Measurements from ENCODE around the gene FBN2.
A peak's percentile ranks its signal among the peaks of the same experiment; 100 is the strongest.

The FBN2 gene

DNA sequence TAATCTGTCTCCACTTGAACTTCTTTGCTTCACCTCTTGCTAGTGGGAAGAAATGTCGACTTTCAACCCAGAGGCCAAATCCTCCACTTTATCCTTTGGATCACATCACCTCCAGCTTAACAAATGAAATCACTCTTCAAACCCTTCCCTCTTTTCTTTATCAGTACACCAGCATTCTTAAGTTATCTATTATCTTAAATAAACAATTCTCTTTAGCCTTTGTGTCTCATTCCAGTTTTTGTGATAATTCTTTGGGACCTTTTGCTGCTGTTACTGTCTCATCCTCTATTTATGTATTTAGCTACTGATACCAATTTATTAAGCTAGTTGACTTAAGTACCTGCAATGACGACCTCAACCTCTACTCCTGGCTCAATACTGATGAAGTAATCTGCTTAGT is 28.1 kb upstream of the FBN2 start:
- H2BK5ac ChIP-seq (ENCODE audit: low read depth, low read length, poor library complexity), result no peak overlapping the region
- H3K9ac ChIP-seq (ENCODE audit: low read length), result no peak overlapping the region
- H3K79me2 ChIP-seq (ENCODE audit: control insufficient read depth, insufficient read depth, low read length, poor library complexity), result no peaks in the 10 kb centered on the region
- no peak overlapping the region for H3K27ac ChIP-seq (ENCODE audit: low read depth, low read length)
- no peak overlapping the region for H4K8ac ChIP-seq (ENCODE audit: low read depth, low read length)
- H3K36me3 ChIP-seq (ENCODE audit: control insufficient read depth in 1 of 2, insufficient read depth in 2 of 2, low read length in 2 of 2), result no peaks in the 10 kb centered on the region
- peak in 1 of 2 donors; percentile 78 for DNase-seq
- H2AK5ac ChIP-seq (ENCODE audit: low read length), result no peak overlapping the region
- H3K18ac ChIP-seq (ENCODE audit: low read length), result no peak overlapping the region
- H3K4me3 ChIP-seq (ENCODE audit: low read depth, low read length), result no peak overlapping the region
- no peaks in the 10 kb centered on the region for H3K9me3 ChIP-seq (ENCODE audit: insufficient read depth, low read depth, low read length)
- no peak overlapping the region for H2BK12ac ChIP-seq (ENCODE audit: low read length)
- WGBS (ENCODE audit: extremely low coverage, insufficient coverage, insufficient read length), result no CpG with 5 or more reads among the region's 2 CpGs
- H3K14ac ChIP-seq (ENCODE audit: low read length), result no peak overlapping the region
- H3K4me2 ChIP-seq (ENCODE audit: low read length), result no peak overlapping the region
- H3K4ac ChIP-seq (ENCODE audit: low read depth, low read length), result no peak overlapping the region
- no peak overlapping the region for H3K23ac ChIP-seq (ENCODE audit: low read length)
- no peak overlapping the region for H2BK120ac ChIP-seq (ENCODE audit: insufficient read depth, low read length, poor library complexity)
- no peaks in the 10 kb centered on the region for H3K4me1 ChIP-seq (ENCODE audit: control insufficient read depth in 1 of 2, insufficient read depth in 2 of 2, low read length in 2 of 2)
- no peak overlapping the region for H4K12ac ChIP-seq (ENCODE audit: low read depth, low read length)
- H4K91ac ChIP-seq (ENCODE audit: low read depth, low read length), result no peak overlapping the region
- no peaks in the 10 kb centered on the region for H3K79me1 ChIP-seq (ENCODE audit: low read length)
- no peak overlapping the region for H2AFZ ChIP-seq (ENCODE audit: insufficient read depth, low read length, poor library complexity)
- no peaks in the 10 kb centered on the region for H3K27me3 ChIP-seq (ENCODE audit: insufficient read depth, low read length)

GRCh38 chr5:128559300-128560297 is 21.6 kb upstream of the FBN2 start:
- no peak overlapping the region for H4K8ac ChIP-seq (ENCODE audit: low read depth, low read length)
- no peaks in the 10 kb centered on the region for H3K4me1 ChIP-seq (ENCODE audit: control insufficient read depth in 1 of 2, insufficient read depth in 2 of 2, low read length in 2 of 2)
- H3K27ac ChIP-seq (ENCODE audit: low read depth, low read length), result no peak overlapping the region
- H3K4me2 ChIP-seq (ENCODE audit: low read length), result no peak overlapping the region
- no peaks in the 10 kb centered on the region for H3K27me3 ChIP-seq (ENCODE audit: insufficient read depth, low read length)
- no peaks in the 10 kb centered on the region for H3K36me3 ChIP-seq (ENCODE audit: control insufficient read depth in 1 of 2, insufficient read depth in 2 of 2, low read length in 2 of 2)
- peak overlapping the region; percentile 22 for H2BK120ac ChIP-seq (ENCODE audit: insufficient read depth, low read length, poor library complexity)
- no peak overlapping the region for H2AK5ac ChIP-seq (ENCODE audit: low read length)
- H3K18ac ChIP-seq (ENCODE audit: low read length), result no peak overlapping the region
- H3K23ac ChIP-seq (ENCODE audit: low read length), result no peak overlapping the region
- H2BK5ac ChIP-seq (ENCODE audit: low read depth, low read length, poor library complexity), result no peak overlapping the region
- WGBS (ENCODE audit: extremely low coverage, insufficient coverage, insufficient read length), result no CpG with 5 or more reads among the region's 13 CpGs
- H3K4me3 ChIP-seq (ENCODE audit: low read depth, low read length), result no peak overlapping the region
- H2AFZ ChIP-seq (ENCODE audit: insufficient read depth, low read length, poor library complexity), result no peak overlapping the region
- no peak overlapping the region for H3K14ac ChIP-seq (ENCODE audit: low read length)
- no peaks in the 10 kb centered on the region for H3K9me3 ChIP-seq (ENCODE audit: insufficient read depth, low read depth, low read length)
- no peak overlapping the region for H3K4ac ChIP-seq (ENCODE audit: low read depth, low read length)
- no peak overlapping the region for H4K91ac ChIP-seq (ENCODE audit: low read depth, low read length)
- no peak overlapping the region for H4K12ac ChIP-seq (ENCODE audit: low read depth, low read length)
- DNase-seq, result peak; percentile 44 to 85
- no peak overlapping the region for H3K9ac ChIP-seq (ENCODE audit: low read length)
- no peak overlapping the region for H2BK12ac ChIP-seq (ENCODE audit: low read length)
- no peaks in the 10 kb centered on the region for H3K79me2 ChIP-seq (ENCODE audit: control insufficient read depth, insufficient read depth, low read length, poor library complexity)
- H3K79me1 ChIP-seq (ENCODE audit: low read length), result no peaks in the 10 kb centered on the region

DNA sequence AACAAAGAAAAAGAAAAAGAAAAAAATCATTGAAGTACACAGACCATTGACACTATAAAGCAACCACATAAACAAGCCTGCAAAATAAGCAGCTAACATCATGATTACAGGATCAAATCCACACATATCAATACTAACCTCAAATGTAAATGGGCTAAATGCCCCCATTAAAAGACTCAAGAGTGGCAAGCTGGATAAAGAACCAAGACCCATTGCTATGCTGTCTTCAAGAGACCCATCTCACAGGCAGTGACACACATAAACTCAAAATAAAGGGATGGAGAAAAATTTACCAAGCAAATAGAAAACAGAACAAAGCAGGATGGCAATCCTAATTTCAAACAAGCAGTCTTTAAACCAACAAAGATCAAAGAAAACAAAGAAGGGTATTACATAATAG is 15.7 kb upstream of the FBN2 start:
- no peak overlapping the region for H2BK5ac ChIP-seq (ENCODE audit: low read depth, low read length, poor library complexity)
- H3K9ac ChIP-seq (ENCODE audit: low read length), result no peak overlapping the region
- H4K12ac ChIP-seq (ENCODE audit: low read depth, low read length), result no peak overlapping the region
- H3K23ac ChIP-seq (ENCODE audit: low read length), result no peak overlapping the region
- H3K27me3 ChIP-seq (ENCODE audit: insufficient read depth, low read length), result no peaks in the 10 kb centered on the region
- H3K27ac ChIP-seq (ENCODE audit: low read depth, low read length), result no peak overlapping the region
- H3K4me2 ChIP-seq (ENCODE audit: low read length), result no peak overlapping the region
- no peak overlapping the region for H4K91ac ChIP-seq (ENCODE audit: low read depth, low read length)
- no peak overlapping the region for H2BK120ac ChIP-seq (ENCODE audit: insufficient read depth, low read length, poor library complexity)
- no peak overlapping the region for H3K14ac ChIP-seq (ENCODE audit: low read length)
- H3K36me3 ChIP-seq (ENCODE audit: control insufficient read depth in 1 of 2, insufficient read depth in 2 of 2, low read length in 2 of 2), result no peaks in the 10 kb centered on the region
- H3K18ac ChIP-seq (ENCODE audit: low read length), result no peak overlapping the region
- H2AFZ ChIP-seq (ENCODE audit: insufficient read depth, low read length, poor library complexity), result no peak overlapping the region
- no peak overlapping the region for H3K4me3 ChIP-seq (ENCODE audit: low read depth, low read length)
- no peaks in the 10 kb centered on the region for H3K79me2 ChIP-seq (ENCODE audit: control insufficient read depth, insufficient read depth, low read length, poor library complexity)
- H3K4ac ChIP-seq (ENCODE audit: low read depth, low read length), result no peak overlapping the region
- DNase-seq, result no peak
- H3K4me1 ChIP-seq (ENCODE audit: control insufficient read depth in 1 of 2, insufficient read depth in 2 of 2, low read length in 2 of 2), result no peaks in the 10 kb centered on the region
- peaks cover 3% of the 10 kb centered on the region for H3K9me3 ChIP-seq (ENCODE audit: insufficient read depth, low read depth, low read length)
- no peak overlapping the region for H2AK5ac ChIP-seq (ENCODE audit: low read length)
- H3K79me1 ChIP-seq (ENCODE audit: low read length), result no peaks in the 10 kb centered on the region
- no peak overlapping the region for H2BK12ac ChIP-seq (ENCODE audit: low read length)
- H4K8ac ChIP-seq (ENCODE audit: low read depth, low read length), result no peak overlapping the region

DNA sequence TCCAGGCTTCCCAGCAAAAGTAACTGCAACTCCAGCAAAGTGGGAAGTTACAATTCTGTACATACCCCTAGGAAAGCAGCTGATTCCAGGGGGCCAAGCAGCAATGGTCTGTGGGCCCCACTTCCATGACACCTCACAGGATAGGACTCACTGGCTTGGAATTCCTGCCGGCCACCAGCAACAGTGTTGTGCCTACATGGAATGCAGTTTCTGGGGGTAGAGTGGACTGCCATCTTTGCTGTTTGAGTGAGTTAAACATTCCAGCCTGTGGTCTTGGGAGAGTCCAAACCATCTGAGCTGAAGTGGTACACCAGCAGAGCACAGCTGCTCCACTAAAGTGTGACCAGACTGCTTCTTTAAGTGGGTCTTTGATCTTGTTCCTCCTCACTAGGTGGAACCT is 13.4 kb upstream of the FBN2 start:
- no peak overlapping the region for H3K4me3 ChIP-seq (ENCODE audit: low read depth, low read length)

More for the DNA sequence above, 13.4 kb upstream of the FBN2 start:
- Histone ChIP-seq H3K14ac (ENCODE audit: low read length) (no peak overlapping the region), H2BK5ac (ENCODE audit: low read depth, low read length, poor library complexity) (no peak overlapping the region), H3K27me3 (ENCODE audit: insufficient read depth, low read length) (no peaks in the 10 kb centered on the region), H3K23ac (ENCODE audit: low read length) (no peak overlapping the region), H3K4ac (ENCODE audit: low read depth, low read length) (no peak overlapping the region), H2AFZ (ENCODE audit: insufficient read depth, low read length, poor library complexity) (no peak overlapping the region), H3K4me1 (ENCODE audit: control insufficient read depth in 1 of 2, insufficient read depth in 2 of 2, low read length in 2 of 2) (peaks cover 6 to 7% of the 10 kb centered on the region in 2 experiments), H2AK5ac (ENCODE audit: low read length) (no peak overlapping the region), H3K9ac (ENCODE audit: low read length) (no peak overlapping the region), H3K79me1 (ENCODE audit: low read length) (no peaks in the 10 kb centered on the region), H2BK120ac (ENCODE audit: insufficient read depth, low read length, poor library complexity) (no peak overlapping the region), H3K79me2 (ENCODE audit: control insufficient read depth, insufficient read depth, low read length, poor library complexity) (no peaks in the 10 kb centered on the region), H2BK12ac (ENCODE audit: low read length) (no peak overlapping the region), H4K12ac (ENCODE audit: low read depth, low read length) (no peak overlapping the region), H3K18ac (ENCODE audit: low read length) (no peak overlapping the region), H3K36me3 (ENCODE audit: control insufficient read depth in 1 of 2, insufficient read depth in 2 of 2, low read length in 2 of 2) (no peaks in the 10 kb centered on the region), H3K9me3 (ENCODE audit: insufficient read depth, low read depth, low read length) (peaks cover 3% of the 10 kb centered on the region), H4K91ac (ENCODE audit: low read depth, low read length) (no peak overlapping the region), H3K27ac (ENCODE audit: low read depth, low read length) (no peak overlapping the region), H3K4me2 (ENCODE audit: low read length) (no peak overlapping the region), H4K8ac (ENCODE audit: low read depth, low read length) (no peak overlapping the region)
- no CpG with 5 or more reads among the region's 1 CpG for WGBS (ENCODE audit: extremely low coverage, insufficient coverage, insufficient read length)
- DNase-seq, result peak in 1 of 2 donors; percentile 28

All from trophoblast cell (in vitro differentiated cells and primary cell).